Activated naive CD4-positive, alpha-beta T cell treated with Interleukin-2 at 50 U/mL for 16 hours (primary cell): Measurements from ENCODE around the gene MYO1D.

Experiments
- DNase-seq: peaks from one replicate; pipeline ENCODE4 v3.0.0-alpha.2; 2020

Gene MYO1D

GRCh38 chr17:32610943-32611342, 266.0 kb downstream of the MYO1D start:
- DNase-seq, result no peak

- DNase-seq, result no peak
Observed at GRCh38 chr17:32609884-32610650, 266.9 kb downstream of the MYO1D start.

DNA sequence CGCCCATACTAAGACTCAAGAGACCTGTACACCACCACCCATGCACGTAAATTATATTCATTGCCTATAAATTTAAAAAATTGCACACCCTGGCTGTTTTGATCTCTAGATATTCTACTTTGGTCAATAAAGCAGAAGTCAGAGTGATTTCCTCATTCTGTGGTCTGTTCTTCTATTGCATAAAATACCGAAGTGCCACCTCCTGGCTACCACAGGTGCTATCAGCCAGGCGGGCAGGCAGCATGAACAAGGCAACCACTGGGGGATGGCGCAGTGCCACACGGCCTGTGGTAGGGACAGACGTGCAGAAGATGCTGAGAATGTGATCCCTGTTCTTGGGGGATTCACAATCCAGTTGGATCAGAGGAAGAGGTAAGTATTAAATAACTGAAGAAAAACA, 267.8 kb downstream of the MYO1D start:
- peak; percentile 67 for DNase-seq

DNA sequence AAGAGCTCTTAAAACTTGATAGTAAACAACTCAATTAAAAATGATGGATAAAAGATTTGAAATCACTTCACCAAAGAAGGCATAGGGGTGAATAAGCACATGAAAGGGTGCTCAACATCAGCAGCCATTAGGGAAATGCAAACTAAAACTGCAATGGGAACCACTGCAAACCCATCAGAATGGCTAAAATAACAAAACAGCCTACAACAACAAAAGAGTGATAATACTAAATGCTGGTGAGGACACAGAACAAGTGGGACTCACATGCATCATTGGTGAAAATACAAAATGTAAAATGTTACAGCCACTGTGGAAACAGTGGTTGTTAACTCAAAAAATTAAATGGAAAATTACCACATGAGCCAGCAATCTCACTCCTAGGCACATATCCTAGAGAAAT, 268.7 kb downstream of the MYO1D start:
- DNase-seq, result no peak

GRCh38 chr17:32604966-32605365, 272.0 kb downstream of the MYO1D start:
- DNase-seq, result no peak

GRCh38 chr17:32602396-32602795, 274.5 kb downstream of the MYO1D start:
- no peak for DNase-seq

GRCh38 chr17:32601866-32602265, 275.1 kb downstream of the MYO1D start:
- no peak for DNase-seq

GRCh38 chr17:32596628-32597027, 280.3 kb downstream of the MYO1D start:
- DNase-seq, result no peak

DNA sequence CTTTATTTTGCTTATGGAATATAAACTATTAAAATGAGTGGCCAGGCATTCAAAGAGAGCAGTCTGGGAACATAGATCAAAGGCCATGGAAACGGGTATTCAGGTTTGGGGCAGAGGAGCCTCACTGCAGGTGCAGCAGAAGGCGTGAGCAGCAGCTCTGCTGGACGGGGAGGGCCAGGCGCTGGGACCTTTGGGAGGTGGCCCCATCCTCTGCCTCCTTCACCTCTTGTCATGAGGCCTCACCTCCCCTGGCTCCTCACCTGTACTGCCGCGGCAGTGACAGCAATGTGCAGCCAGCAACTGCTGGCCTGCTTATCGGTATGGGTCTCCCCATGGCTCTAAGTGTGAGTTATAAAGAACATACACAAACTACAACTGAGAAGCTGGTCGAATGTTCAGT, 280.7 kb downstream of the MYO1D start:
- no peak for DNase-seq

- DNase-seq, result no peak
Observed at GRCh38 chr17:32593003-32593402, 283.9 kb downstream of the MYO1D start.

- no peak for DNase-seq
Observed at GRCh38 chr17:32591405-32591804, 285.5 kb downstream of the MYO1D start.

GRCh38 chr17:32590974-32591373, 285.9 kb downstream of the MYO1D start:
- DNase-seq, result no peak

DNA sequence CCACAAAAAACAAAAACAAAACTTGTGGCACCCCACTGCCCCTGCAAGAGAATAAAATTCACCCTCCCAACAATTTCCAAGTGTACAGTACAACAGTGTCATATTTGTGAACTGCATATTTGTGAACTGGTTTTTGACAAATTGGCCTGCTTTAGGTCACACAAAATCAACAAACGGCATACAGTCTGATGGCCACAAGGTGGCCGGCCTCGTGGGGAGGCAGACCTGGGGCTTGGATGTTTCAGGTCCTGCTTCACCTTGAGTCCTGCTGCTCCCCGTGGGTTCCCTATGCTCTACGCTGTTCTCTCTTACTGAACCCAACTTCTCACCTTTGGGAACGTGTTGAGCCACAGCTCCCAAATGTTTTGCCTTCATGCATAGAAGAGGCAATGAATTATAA, 287.9 kb downstream of the MYO1D start:
- DNase-seq, result no peak

GRCh38 chr17:32588135-32588534, 288.8 kb downstream of the MYO1D start:
- DNase-seq, result no peak

GRCh38 chr17:32586666-32587065, 290.3 kb downstream of the MYO1D start:
- no peak for DNase-seq

GRCh38 chr17:32584792-32585191, 292.1 kb downstream of the MYO1D start:
- DNase-seq, result no peak

GRCh38 chr17:32583053-32583452, 293.9 kb downstream of the MYO1D start:
- no peak for DNase-seq

- no peak for DNase-seq
Observed at GRCh38 chr17:32575852-32576251, 301.1 kb downstream of the MYO1D start.

- no peak for DNase-seq
Observed at GRCh38 chr17:32570081-32570396, 306.9 kb downstream of the MYO1D start.

DNA sequence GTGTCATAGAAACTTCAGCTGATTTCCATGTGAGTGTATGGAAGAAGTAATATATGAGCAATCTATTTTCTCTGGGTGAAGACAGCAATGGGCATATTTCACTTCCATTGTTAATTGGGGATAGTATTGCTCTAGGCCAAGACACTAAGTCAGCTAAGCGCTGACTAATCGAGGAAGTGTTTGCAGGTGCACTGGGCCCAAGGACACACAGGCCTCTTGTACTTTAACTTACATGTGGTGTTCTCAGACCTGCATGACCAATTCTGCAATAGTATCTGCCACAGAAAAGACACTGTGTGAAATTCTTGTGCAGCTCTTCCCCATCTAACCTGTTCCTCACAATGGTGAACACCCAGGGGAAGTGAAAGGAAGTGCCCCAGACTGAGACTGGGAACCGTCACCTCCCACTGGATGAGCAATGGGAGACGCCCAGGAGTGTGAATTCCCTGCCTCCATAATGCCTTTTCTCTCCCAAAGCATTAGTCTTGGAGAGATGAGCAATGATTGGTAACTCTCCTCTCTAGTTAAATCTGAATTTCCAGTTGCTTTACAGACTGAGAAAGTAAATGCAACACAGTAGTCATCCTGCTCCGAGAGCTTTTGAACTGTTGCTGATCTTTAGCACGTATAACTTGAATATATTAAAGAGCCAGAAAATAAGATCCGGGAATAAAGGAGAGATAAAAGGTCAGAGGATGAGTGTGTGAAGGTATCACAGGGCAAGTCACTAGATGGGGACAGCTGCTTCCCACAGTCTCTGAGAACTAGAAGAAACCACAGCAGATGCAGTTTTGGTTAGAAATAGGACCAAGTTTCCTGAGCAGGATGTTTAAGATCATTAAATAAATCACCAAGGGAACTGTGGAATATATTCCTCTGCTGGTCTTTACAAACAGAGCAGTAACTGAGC, 307.5 kb downstream of the MYO1D start:
- DNase-seq, result no peak

GRCh38 chr17:32568705-32569104, 308.2 kb downstream of the MYO1D start:
- DNase-seq, result no peak

GRCh38 chr17:32567511-32567910, 309.4 kb downstream of the MYO1D start:
- no peak for DNase-seq

DNA sequence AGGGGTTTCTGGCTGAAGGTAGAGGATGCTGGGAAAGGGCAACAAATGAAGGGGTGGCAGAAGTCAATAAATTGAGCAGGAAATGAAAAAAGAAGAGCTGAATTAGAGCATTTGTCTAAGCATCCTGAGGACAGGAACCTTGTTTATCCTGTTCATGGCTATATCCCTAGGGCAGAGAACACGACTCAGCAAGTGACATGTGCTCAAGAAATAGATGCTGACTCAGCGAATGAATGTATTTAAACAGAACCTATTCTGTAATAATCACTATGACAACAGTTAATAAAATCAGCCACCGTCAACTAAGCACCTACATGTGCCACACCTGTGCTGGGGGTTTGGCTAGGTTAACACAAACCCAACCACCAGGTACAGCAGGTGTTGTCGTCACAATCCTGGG, 309.8 kb downstream of the MYO1D start:
- no peak for DNase-seq

GRCh38 chr17:32566303-32566702, 310.6 kb downstream of the MYO1D start:
- no peak for DNase-seq
